ENCODE results near the gene LIMS1.
"Not testable (repeated sequence)": the region's sequence is repeated elsewhere in the genome, so short reads cannot be mapped to it uniquely, and the experiment has no call there.

Gene LIMS1

DNA sequence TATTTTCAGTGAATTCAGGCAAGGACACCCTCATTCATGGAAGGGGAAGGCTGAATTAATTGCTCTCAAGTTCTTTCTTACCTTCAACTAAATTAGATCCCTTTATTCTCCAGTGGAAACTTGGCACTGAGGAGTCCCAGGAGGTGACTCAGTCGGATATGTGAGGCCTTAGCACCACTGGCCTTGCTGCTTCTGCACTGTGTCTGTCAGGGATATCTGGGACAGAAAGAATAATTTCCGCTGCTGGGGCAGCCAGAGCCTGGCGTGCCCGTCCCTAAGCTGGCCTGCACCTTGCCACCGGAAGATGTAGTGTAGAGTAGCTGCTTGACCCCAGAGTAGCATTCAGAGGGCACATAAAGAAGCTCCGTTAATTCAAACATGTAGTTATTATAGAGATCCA lies 53.4 kb downstream of the LIMS1 start:
- DNase-seq (ENCODE audit: low read depth) = no peak

GRCh38 chr2:108588070-108588668 lies 53.9 kb downstream of the LIMS1 start:
- no peak for DNase-seq (ENCODE audit: low read depth)

- no peak for DNase-seq (ENCODE audit: low read depth)
Measured at GRCh38 chr2:108589372-108589771, 55.1 kb downstream of the LIMS1 start.

- no peak for DNase-seq (ENCODE audit: low read depth)
Measured at GRCh38 chr2:108589781-108590180, 55.5 kb downstream of the LIMS1 start.

DNA sequence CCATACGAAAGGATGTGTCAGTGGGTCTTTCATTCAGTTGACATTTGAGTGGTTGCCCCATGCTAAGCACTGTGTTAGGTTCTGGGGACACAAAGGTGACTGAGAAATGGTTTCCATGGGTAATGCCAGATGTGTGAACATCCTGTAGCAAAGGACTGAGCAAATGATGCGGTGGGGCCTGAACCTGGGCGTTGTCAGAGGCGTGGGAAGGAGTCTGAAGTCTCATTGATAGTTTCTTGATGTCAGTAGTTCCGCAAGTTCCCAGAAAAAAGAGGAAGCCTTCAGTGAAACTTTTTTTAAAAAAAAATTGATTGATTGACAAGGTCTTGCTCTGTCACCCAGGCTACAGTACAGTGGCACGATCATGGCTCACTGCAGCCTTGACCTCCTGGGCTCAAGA lies 56.9 kb downstream of the LIMS1 start:
- DNase-seq (ENCODE audit: low read depth) = no peak

DNA sequence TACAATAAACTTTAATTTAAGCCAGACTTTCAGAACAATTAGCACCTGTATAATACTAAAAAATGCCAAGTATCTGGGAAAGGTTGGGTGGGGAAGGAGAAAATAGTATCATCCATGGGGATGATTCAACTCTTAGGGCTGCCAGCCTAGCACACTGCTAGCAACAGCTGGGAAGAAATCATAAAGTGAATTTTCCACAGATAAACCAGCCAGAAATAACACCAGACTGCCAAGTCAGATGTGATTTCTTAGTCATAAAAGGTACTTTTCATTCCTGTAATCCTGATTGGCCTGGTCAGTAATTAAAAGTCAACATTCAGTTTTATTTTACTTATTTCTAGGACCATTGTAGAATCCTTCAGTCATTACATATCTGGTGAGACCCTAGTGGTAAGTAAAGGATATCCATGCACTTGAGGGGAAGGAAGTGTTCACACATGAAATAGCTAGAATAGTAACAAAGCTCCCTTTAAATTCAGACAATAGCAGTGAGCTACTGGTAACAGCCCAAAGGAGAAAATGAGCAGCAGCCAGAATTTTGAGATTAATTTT lies 59.4 kb downstream of the LIMS1 start:
- DNase-seq (ENCODE audit: low read depth) = peak; percentile 77

GRCh38 chr2:108594132-108594981 lies 60.1 kb downstream of the LIMS1 start:
- peak; percentile 86 for DNase-seq (ENCODE audit: low read depth)

DNA sequence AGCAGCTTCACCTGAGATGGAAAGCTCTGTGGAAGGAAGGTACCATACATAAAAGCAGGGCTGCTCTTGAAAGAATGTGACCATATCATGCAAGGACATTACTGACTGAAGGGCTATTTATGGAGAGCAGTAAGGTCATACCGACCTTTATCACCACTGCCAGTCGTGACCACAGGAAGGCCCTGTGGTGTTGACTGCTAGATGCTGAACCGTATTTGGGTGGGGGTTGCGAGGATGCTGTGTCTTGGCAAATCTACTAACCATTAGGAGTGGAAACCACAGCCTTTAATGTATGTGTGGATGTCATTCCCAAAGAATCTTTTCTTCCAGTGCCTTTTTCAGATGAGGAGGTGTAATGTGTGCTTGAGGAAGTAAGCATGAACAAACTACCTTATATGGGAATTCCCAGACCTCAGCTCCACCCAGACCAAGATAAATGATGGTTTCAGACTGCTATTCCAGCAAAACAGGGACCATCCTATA lies 60.8 kb downstream of the LIMS1 start:
- peak; percentile 93 for DNase-seq (ENCODE audit: low read depth)

DNA sequence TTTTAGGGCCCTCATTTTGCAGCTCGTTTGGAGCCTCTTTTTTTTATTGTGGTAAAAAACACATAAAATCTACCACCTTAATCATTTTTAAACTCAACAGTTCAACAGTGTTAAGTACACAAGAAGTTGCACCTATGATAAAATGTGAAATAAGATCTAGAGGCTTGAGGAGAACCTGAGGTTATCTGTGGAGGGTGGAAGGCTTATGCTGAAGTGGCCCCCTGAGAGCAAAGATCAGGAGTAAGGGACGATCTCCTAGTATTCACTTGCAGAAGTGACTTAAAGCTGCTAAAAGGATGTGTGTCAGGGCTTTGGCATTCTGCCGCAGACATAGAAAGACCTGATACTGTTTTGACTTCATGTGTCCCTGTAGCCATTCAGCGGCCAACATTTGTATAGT lies 61.5 kb downstream of the LIMS1 start:
- DNase-seq (ENCODE audit: low read depth) = not testable (repeated sequence)

GRCh38 chr2:108597105-108597744 lies 63.0 kb downstream of the LIMS1 start:
- DNase-seq (ENCODE audit: low read depth) = not testable (repeated sequence)

DNA sequence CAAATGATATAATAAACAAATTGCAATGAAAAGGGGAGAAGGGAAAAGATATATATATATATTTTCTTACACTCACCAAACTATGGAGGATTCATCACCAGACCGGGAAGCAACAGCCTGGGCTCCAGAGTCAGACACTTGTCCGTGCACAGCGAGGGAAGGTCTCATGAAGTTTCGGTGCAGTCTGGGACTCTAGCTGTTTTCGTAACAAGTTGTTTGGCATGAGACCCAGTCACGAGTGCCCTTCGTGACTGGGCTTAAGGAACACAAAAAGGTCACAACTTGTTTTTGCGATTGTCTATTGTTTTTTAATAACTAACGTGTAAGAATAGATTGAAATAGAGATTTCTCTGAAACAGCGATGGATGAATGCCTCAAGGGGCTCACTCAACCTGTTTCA lies 66.9 kb downstream of the LIMS1 start:
- not testable (repeated sequence) for DNase-seq (ENCODE audit: low read depth)

DNA sequence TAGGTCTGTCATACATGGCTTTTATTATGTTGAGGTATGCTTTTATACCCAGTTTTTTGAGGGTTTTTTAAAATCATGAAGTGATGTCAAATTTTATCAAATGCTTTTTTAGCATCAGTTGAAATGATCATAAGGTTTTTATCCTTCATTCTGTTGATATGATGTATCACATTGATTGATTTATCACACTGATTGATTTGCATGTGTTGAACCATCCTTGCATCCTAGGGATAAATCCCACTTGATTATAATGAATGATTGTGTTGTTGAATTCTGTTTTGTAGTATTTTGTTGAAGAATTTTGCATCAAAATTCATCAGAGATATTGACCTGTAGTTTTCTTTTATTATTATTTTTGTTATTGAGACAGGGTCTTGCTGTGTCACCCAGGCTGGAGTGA lies 68.2 kb downstream of the LIMS1 start:
- DNase-seq (ENCODE audit: low read depth) = no peak

GRCh38 chr2:108604196-108604595 lies 69.9 kb downstream of the LIMS1 start:
- no peak for DNase-seq (ENCODE audit: low read depth)

DNA sequence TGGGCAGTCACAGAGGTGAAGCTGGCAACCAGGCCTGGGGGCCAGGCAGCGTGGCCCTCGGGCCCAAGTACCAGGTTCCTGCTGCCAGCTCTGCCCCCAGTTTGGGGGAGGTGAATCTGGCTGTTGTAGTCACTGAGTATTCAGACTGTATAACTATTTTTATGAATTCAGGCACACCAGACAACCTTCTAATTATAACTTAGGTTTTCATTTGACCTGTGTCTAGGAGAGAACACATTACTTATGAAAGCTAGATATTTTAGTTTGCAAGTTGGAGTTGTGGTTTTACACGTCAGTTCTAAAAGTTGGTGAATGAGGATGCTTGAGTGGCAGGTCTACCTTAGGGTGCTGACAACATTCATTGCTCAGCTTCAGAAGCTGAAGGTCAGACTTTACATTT lies 71.7 kb downstream of the LIMS1 start:
- no peak for DNase-seq (ENCODE audit: low read depth)

DNA sequence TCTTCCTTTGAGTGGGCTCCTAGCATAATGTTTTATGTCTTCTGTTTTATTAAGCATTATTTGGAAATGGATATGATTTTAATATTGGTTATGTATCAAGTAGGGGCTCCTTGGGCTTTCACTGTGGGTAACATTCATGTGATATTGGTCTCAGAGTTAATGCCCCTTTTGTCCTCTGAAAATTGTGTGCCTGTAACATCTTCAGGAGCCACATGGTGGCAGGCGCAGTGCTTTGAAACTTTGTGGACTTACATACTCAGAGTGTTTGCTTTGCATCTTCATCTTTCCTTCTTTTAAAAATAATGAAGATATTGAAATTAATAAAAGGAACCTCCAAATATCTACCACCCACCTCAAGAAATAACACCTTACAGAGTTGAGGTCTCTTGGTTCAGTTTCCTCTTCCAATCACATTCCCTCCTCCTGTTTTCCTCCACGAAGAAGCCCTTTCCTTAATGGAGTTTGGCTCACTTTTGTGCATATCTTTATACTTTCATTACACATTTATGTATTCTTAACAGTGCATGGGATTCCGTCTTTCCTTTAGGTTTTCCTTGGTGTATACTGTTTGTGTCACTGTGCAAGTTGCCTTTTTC lies 73.5 kb downstream of the LIMS1 start:
- DNase-seq (ENCODE audit: low read depth) = no peak

- DNase-seq (ENCODE audit: low read depth) = no peak
Measured at GRCh38 chr2:108611021-108611420, 76.8 kb downstream of the LIMS1 start.

DNA sequence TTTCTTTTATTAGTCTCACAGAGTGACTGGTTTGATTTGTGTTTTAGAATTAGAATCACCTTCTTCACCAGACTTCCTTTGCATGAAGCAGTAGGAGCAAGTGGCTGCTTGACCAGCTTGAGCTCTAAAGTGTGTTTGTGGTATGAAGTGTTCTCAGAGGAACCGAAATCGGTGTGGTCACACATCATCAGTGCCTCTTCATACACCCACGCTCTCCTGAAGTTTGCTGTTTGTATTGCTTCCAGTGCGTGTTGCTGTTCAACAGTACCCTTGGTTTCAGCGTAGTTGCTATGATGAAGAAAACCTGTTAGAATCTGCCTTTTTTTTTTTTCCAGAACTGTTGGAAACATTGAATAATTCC lies 77.9 kb downstream of the LIMS1 start:
- DNase-seq (ENCODE audit: low read depth) = no peak

DNA sequence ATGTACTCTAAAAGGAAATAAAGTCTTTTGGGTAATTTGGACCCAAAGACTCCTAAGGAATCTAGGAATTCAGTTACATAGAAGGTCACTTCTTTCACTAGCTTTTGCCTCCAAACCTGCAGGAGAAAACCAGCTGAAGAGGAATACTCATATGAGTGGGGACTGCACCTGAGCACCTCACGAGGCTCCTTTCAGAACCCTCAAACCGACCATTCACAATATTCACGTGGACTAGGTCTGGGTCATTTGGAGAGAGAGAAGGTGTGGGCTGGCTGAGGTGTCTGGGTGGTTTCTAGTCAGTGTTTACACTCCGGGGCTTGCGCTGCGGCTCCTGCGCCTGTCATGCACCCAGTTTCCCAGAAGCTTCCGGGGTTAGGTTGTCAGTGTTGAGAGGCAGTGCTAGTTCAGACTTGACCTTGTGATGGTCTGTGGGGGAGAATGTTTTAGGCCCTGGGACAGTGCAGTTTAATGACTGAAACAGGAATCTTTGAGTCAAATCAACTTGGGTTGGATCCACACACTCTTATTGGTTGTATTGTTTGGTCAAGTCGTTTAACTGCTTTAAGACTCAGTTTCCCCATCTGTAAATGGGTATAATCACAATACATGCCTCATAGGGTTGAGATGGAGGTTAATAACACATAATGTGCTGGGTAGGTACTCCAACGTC lies 78.4 kb downstream of the LIMS1 start:
- no peak for DNase-seq (ENCODE audit: low read depth)

- no peak for DNase-seq (ENCODE audit: low read depth)
Measured at GRCh38 chr2:108613261-108614042, 79.2 kb downstream of the LIMS1 start.

GRCh38 chr2:108614043-108614545 lies 79.8 kb downstream of the LIMS1 start:
- DNase-seq (ENCODE audit: low read depth) = no peak

DNA sequence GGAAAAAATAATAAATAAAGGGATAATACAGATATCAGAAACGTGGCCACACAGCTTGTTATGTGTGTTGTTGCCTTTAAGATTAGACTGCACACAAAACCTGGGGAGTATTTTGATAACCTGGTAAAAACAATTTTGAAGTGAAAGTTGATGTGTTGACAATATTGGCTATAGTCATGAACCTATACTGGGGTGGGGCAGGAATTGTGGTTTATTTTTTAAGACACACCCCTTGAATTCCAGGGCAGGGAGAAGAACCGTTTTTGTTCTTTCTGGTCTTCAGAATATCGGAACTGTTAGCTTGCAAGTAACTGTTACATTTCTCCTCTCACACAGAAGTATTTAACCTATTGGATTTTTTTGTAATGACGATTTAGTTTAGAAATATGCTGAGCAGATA lies 80.4 kb downstream of the LIMS1 start:
- no peak for DNase-seq (ENCODE audit: low read depth)

Measured in HS-5 (cell line).